A549 (cell line): ENCODE measurements around the gene HIGD1A.

ENCODE experiments used
- BHLHE40 ChIP-seq: IDR thresholded peaks from 2 replicates; pipeline ENCODE4 v1.6.1; 2012; ENCODE audit warnings: low read depth, low read length, inconsistent platforms
- CBX2 ChIP-seq: fragments of 200-600 bp; sonication (generic); IDR thresholded peaks from 2 replicates; pipeline ENCODE4 v1.6.1; 2016; ENCODE audit warnings: low read depth, mild to moderate bottlenecking, borderline replicate concordance
- FOSL2 ChIP-seq, 2 experiments: fragments of 450-650 bp in 1 of 2; fragments of >200 bp in 1 of 2; sonication (Bioruptor Twin) in 1 of 2; formaldehyde crosslinking; IDR thresholded peaks; 2 replicates each; pipeline versions ENCODE4 v1.5.0 to v1.6.1; 2016 to 2020; ENCODE audit warnings: mild to moderate bottlenecking in 1 of 2, moderate library complexity in 1 of 2
- HDAC2 ChIP-seq: fragments of 200-600 bp; sonication (generic); IDR thresholded peaks from 2 replicates; pipeline ENCODE4 v1.6.1; 2016
- JUNB ChIP-seq: fragments of >200 bp; sonication (Bioruptor Twin); formaldehyde crosslinking; IDR thresholded peaks from 2 replicates; pipeline ENCODE4 v1.6.1; 2016
- MAFK ChIP-seq: fragments of 450-650 bp; IDR thresholded peaks from 2 replicates; pipeline ENCODE4 v1.6.1; 2014; ENCODE audit not compliant: partially characterized antibody
- POLR2A ChIP-seq: IDR thresholded peaks from 2 replicates; pipeline ENCODE4 v1.6.1; 2012; ENCODE audit warnings: mild to moderate bottlenecking, low read length
- SMC3 ChIP-seq: fragments of >200 bp; sonication (Bioruptor Twin); formaldehyde crosslinking; IDR thresholded peaks from 3 replicates; pipeline ENCODE4 v1.6.1; 2018; ENCODE audit warnings: inconsistent platforms
- SREBF2 ChIP-seq: fragments of 450-650 bp; IDR thresholded peaks from 2 replicates; pipeline ENCODE4 v1.6.1; 2014; ENCODE audit warnings: mild to moderate bottlenecking, moderate library complexity
- USF2 ChIP-seq: fragments of 450-650 bp; IDR thresholded peaks from 2 replicates; pipeline ENCODE4 v1.6.1; 2014; ENCODE audit warnings: antibody characterized with exemption
- ZC3H11A ChIP-seq: fragments of 450-650 bp; IDR thresholded peaks from 2 replicates; pipeline ENCODE4 v1.6.1; 2014; ENCODE audit warnings: antibody characterized with exemption, mild to moderate bottlenecking
- TF ChIP-seq, protein P1 (sequence below): IDR thresholded peaks from 2 replicates; pipeline ENCODE4 v1.6.1; 2012
- TF ChIP-seq, protein P2 (sequence below): fragments of >200 bp; sonication (Bioruptor Twin); formaldehyde crosslinking; IDR thresholded peaks from 3 replicates; pipeline ENCODE4 v1.5.1; 2016

GRCh38 chr3:42827654-42828053 lies 23.4 kb upstream of the HIGD1A start:
- TF ChIP-seq HDAC2 (no peak), CBX2 (no peak), MAFK (no peak), POLR2A (no peak), FOSL2 (IDR thresholded peaks at IDR 0.05) (no peak), FOSL2 (CRISPR knock-in tag; IDR thresholded peaks at IDR 0.05) (no peak), BHLHE40 (no peak), ZC3H11A (no peak), SREBF2 (no peak), USF2 (no peak), SMC3 (no peak), JUNB (no peak)
- TF ChIP-seq, protein P1, sequence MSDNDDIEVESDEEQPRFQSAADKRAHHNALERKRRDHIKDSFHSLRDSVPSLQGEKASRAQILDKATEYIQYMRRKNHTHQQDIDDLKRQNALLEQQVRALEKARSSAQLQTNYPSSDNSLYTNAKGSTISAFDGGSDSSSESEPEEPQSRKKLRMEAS = no peak
- TF ChIP-seq, protein P2, sequence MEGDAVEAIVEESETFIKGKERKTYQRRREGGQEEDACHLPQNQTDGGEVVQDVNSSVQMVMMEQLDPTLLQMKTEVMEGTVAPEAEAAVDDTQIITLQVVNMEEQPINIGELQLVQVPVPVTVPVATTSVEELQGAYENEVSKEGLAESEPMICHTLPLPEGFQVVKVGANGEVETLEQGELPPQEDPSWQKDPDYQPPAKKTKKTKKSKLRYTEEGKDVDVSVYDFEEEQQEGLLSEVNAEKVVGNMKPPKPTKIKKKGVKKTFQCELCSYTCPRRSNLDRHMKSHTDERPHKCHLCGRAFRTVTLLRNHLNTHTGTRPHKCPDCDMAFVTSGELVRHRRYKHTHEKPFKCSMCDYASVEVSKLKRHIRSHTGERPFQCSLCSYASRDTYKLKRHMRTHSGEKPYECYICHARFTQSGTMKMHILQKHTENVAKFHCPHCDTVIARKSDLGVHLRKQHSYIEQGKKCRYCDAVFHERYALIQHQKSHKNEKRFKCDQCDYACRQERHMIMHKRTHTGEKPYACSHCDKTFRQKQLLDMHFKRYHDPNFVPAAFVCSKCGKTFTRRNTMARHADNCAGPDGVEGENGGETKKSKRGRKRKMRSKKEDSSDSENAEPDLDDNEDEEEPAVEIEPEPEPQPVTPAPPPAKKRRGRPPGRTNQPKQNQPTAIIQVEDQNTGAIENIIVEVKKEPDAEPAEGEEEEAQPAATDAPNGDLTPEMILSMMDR = no peak
